Measurements from ENCODE around the gene PKD1.

Gene PKD1

DNA sequence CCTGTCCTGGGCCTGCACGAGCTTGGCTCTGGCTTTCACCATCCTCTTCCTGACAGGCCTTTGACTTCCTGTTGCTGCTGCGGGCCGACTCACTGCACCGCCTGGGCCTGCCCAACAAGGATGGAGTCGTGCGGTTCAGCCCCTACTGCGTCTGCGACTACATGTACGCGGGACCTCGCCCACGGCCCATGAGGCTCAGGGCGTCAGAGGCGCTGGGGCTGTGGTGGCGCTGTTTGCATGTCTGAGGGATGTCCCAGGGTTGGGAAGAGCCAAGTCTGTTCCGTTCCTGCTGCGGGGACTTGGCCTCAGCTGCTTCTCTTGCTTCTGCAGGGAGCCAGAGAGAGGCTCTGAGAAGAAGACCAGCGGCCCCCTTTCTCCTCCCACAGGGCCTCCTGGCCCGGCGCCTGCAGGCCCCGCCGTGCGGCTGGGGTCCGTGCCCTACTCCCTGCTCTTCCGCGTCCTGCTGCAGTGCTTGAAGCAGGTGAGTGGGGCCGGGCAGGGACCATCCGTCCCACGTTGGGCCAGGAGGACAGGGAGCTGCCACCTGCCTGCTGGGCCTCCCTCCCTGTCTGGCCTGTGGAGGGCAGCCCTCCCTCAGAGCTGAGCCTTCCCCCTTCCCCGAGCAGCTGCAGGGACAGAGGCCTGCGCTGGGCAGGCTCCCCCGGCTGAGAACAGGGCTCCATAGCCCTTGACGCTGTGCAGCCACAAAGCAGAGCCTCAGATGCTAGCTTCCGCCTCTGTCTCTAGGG is 64.1 kb downstream of the PKD1 start:
- Histone ChIP-seq H3K36me3 (ENCODE audit: insufficient read depth, low read depth, low read length) (peaks cover 25% of the 10 kb centered on the region), H3K4me3 (ENCODE audit: low read length) (no peak overlapping the region), H3K4me1 (ENCODE audit: insufficient read depth, low read length) (no peaks in the 10 kb centered on the region), H3K9me3 (ENCODE audit: insufficient read depth, low read depth, low read length) (no peaks in the 10 kb centered on the region), H3K27me3 (ENCODE audit: insufficient read depth, low read length) (no peaks in the 10 kb centered on the region), H3K9ac (ENCODE audit: low read depth, low read length) (no peak overlapping the region), H3K27ac (ENCODE audit: low read length) (no peak overlapping the region)

DNA sequence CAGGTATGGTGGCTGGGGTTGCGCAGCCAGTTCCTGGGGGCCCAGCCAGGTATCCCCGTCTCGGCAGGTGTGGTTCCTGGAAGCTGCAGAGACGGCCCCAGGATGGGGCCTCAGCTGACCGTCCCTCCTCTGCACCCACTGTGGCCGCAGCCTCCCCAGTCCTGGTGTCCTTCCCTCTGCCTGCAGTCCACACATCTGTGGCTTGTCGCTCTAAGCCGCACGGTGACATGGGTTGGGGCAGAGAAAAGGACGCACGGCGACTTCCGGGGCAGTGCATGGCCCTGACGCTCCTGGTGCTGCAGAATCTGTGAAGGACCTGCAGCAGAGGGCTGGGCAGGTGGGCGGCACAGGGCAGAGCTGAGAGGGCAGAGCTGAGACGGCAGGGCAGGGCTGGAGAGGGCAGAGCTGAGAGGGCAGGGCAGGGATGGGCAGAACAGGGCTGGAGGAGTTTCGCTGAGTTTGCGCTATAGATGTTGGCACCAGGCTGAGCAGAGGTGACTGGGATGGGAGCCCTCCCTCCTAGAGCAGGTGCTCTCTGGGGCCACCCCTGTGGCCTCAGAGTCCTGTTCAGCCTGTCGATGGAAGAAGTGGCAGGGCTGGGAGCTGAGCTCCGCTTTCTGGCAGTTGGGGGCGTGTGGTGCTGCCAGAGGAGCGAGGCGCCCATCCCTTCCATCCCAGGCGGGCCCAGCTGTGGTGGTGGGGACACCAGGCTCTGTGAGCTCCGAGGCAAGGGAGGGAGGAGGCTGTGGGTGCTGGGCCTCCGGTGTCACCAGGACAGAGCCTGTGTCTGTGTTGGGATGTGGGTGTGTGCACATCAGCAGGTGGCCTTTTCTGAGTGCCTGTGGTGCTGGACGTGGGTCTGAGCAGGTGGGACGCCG is 64.9 kb downstream of the PKD1 start:
- no peak overlapping the region for H3K27ac ChIP-seq (ENCODE audit: low read length)
- H3K4me1 ChIP-seq (ENCODE audit: insufficient read depth, low read length): no peaks in the 10 kb centered on the region
- H3K9ac ChIP-seq (ENCODE audit: low read depth, low read length): no peak overlapping the region
- no peak overlapping the region for H3K4me3 ChIP-seq (ENCODE audit: low read length)
- peaks cover 33% of the 10 kb centered on the region for H3K36me3 ChIP-seq (ENCODE audit: insufficient read depth, low read depth, low read length)
- no peaks in the 10 kb centered on the region for H3K27me3 ChIP-seq (ENCODE audit: insufficient read depth, low read length)
- no peaks in the 10 kb centered on the region for H3K9me3 ChIP-seq (ENCODE audit: insufficient read depth, low read depth, low read length)

DNA sequence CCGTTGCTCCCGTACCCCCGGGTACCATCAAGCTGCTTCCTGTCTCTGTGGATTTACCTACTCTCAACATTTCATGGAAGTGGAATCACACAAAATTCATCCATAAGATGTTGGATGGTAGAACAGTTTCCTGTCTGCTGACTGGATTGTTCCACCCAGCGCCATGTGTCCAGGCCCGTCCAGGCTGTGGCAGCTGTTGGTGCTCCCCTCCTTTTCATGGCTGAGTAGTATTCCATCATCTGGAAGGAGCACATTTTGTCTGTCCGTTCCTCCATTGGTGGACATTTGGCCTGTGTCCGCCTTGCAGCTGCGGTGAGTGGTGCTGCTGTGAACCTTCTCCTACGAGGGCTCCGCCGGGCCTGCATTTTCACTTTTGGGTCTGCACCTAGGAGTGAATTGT is 69.6 kb downstream of the PKD1 start:
- no peaks in the 10 kb centered on the region for H3K27me3 ChIP-seq (ENCODE audit: insufficient read depth, low read length)
- H3K9me3 ChIP-seq (ENCODE audit: insufficient read depth, low read depth, low read length): no peaks in the 10 kb centered on the region
- H3K9ac ChIP-seq (ENCODE audit: low read depth, low read length): no peak overlapping the region
- peaks cover 25% of the 10 kb centered on the region for H3K36me3 ChIP-seq (ENCODE audit: insufficient read depth, low read depth, low read length)
- H3K4me1 ChIP-seq (ENCODE audit: insufficient read depth, low read length): no peaks in the 10 kb centered on the region
- H3K4me3 ChIP-seq (ENCODE audit: low read length): no peak overlapping the region
- no peak overlapping the region for H3K27ac ChIP-seq (ENCODE audit: low read length)

DNA sequence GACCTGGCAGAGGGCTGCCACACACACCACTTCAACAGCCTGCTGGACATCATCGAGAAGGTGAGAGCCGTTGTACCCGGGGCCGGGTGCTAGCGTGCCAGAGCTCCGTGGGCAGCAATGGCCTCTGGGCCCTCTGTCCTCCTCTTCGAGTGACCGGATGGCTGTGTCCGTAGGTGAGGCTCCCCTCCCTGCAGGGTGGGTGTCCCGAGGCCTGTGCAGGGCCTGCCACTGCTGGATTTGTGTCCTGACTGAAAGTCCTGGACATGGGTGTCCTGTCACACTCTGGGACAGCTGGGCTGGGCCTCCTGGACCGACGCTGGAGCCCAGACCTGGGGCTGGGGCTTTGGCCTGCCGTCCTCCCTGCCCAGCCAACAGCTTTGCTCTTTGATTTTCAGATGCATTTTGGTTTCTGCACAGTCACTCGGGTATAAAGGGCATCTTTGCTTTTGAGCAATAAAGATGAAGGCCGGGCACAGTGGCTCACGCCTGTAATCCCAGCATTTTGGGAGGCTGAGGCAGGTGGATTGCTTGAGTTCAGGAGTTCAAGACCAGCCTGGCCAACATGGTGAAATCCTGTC is 71.2 kb downstream of the PKD1 start:
- Histone ChIP-seq H3K27ac (ENCODE audit: low read length) (no peak overlapping the region), H3K9me3 (ENCODE audit: insufficient read depth, low read depth, low read length) (no peaks in the 10 kb centered on the region), H3K36me3 (ENCODE audit: insufficient read depth, low read depth, low read length) (peaks cover 21% of the 10 kb centered on the region), H3K4me1 (ENCODE audit: insufficient read depth, low read length) (no peaks in the 10 kb centered on the region), H3K4me3 (ENCODE audit: low read length) (no peak overlapping the region), H3K9ac (ENCODE audit: low read depth, low read length) (no peak overlapping the region), H3K27me3 (ENCODE audit: insufficient read depth, low read length) (no peaks in the 10 kb centered on the region)

DNA sequence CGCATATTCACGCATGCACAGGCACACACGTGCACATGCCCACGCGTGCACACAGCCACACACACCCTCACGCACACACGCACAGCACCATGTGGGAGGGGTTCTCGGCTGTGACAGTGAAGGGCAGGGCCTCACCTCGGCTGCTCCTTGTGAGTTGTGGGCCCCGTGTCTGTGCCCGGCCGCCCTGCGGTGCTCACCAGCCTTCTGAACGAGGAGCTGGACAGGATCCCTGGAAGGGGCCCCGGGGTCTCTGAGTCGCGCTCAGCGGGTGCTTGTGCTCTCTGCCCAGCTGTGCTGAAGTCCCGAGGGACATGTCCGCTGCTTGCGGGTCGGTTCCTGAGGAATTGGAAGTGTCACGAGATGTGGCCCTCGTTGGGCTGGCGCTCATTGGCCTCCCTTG is 71.8 kb downstream of the PKD1 start:
- Histone ChIP-seq H3K4me3 (ENCODE audit: low read length) (no peak overlapping the region), H3K27ac (ENCODE audit: low read length) (no peak overlapping the region), H3K36me3 (ENCODE audit: insufficient read depth, low read depth, low read length) (peaks cover 18% of the 10 kb centered on the region), H3K9me3 (ENCODE audit: insufficient read depth, low read depth, low read length) (no peaks in the 10 kb centered on the region), H3K27me3 (ENCODE audit: insufficient read depth, low read length) (no peaks in the 10 kb centered on the region), H3K4me1 (ENCODE audit: insufficient read depth, low read length) (no peaks in the 10 kb centered on the region), H3K9ac (ENCODE audit: low read depth, low read length) (no peak overlapping the region)

DNA sequence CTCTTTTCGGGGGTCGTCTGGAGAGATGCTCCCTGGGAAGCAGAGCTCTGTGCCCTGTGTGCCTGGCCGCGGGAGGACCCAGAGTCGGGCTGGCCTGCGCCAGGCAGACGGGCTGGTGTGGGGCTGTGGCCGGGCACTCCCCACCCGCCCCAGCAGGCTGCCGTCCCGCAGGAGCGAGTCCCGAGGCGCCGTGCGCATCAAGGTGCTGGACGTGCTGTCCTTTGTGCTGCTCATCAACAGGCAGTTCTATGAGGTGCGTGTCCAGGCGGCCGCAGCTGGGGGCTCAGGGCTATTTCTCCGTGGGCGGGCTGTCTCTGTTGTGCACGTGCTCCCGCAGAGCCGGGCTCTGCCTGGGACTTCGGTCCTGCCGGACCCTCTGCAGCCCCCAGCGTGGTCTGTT is 72.9 kb downstream of the PKD1 start:
- Histone ChIP-seq H3K27ac (ENCODE audit: low read length) (no peak overlapping the region), H3K27me3 (ENCODE audit: insufficient read depth, low read length) (no peaks in the 10 kb centered on the region), H3K9ac (ENCODE audit: low read depth, low read length) (no peak overlapping the region), H3K4me1 (ENCODE audit: insufficient read depth, low read length) (no peaks in the 10 kb centered on the region), H3K4me3 (ENCODE audit: low read length) (no peak overlapping the region), H3K9me3 (ENCODE audit: insufficient read depth, low read depth, low read length) (no peaks in the 10 kb centered on the region), H3K36me3 (ENCODE audit: insufficient read depth, low read depth, low read length) (peaks cover 14% of the 10 kb centered on the region)

DNA sequence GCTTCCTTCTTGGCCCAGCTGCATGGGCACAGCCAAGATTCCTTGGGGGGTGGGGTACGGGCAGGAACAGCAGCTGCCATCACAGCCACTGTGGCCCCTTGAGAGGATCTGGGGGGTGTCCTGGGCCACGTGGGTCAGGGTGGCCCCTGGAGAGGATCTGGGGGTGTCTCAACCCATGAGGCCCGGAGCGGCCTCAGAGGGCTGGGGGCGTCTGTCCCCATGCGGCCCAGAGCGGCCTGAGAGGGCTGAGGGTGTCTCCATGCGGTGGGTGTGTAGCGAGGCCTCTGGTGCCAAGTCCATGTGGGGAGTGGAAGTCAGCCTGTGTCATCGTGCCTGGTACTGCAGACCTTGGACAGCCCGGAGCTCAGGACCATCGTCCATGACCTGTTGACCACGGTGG is 74.2 kb downstream of the PKD1 start:
- Histone ChIP-seq H3K4me3 (ENCODE audit: low read length) (no peak overlapping the region), H3K27me3 (ENCODE audit: insufficient read depth, low read length) (no peaks in the 10 kb centered on the region), H3K27ac (ENCODE audit: low read length) (no peak overlapping the region), H3K9me3 (ENCODE audit: insufficient read depth, low read depth, low read length) (no peaks in the 10 kb centered on the region), H3K9ac (ENCODE audit: low read depth, low read length) (no peak overlapping the region), H3K36me3 (ENCODE audit: insufficient read depth, low read depth, low read length) (peaks cover 20% of the 10 kb centered on the region), H3K4me1 (ENCODE audit: insufficient read depth, low read length) (no peaks in the 10 kb centered on the region)

DNA sequence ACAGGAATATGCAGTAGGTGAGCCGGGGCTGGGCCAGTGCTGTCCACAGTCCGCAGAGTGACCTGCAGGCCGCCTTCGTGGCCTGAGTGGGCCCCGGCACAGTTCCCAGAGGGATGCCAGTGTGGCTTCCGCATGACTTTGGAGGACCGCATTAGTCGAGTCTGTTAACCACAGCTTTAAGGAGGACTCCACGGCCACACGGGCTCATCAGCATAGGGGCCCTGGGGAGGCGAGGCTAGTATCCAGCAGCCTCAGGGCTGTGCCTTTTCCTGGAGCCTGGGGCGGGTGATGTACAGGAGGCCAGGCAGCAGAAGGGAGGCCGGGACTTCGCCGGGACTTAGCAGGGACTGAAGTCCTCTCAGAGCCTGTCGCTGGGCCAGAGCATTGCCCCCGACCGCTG is 74.7 kb downstream of the PKD1 start:
- Histone ChIP-seq H3K27me3 (ENCODE audit: insufficient read depth, low read length) (no peaks in the 10 kb centered on the region), H3K36me3 (ENCODE audit: insufficient read depth, low read depth, low read length) (peaks cover 16% of the 10 kb centered on the region), H3K27ac (ENCODE audit: low read length) (no peak overlapping the region), H3K4me3 (ENCODE audit: low read length) (no peak overlapping the region), H3K9ac (ENCODE audit: low read depth, low read length) (no peak overlapping the region), H3K4me1 (ENCODE audit: insufficient read depth, low read length) (no peaks in the 10 kb centered on the region), H3K9me3 (ENCODE audit: insufficient read depth, low read depth, low read length) (no peaks in the 10 kb centered on the region)

DNA sequence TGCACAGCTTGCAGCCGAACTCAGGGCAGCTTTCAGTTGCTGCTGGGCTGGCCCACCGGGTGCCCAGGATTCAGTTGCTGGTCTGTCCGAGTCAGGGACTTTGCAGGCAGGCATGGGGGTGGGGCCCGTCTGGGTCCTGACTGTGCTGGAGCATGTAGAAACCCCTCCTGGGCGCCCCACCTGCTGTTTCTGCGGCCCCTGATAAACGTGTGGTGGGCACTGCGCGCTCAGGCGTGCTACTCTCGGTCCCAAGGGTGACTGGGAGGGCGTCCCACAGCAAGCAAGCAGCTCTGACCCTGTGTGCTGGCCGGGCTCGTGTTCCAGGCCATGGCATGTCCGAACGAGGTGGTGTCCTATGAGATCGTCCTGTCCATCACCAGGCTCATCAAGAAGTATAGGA is 75.4 kb downstream of the PKD1 start:
- no peak overlapping the region for H3K27ac ChIP-seq (ENCODE audit: low read length)
- no peak overlapping the region for H3K9ac ChIP-seq (ENCODE audit: low read depth, low read length)
- H3K4me3 ChIP-seq (ENCODE audit: low read length): no peak overlapping the region
- no peaks in the 10 kb centered on the region for H3K9me3 ChIP-seq (ENCODE audit: insufficient read depth, low read depth, low read length)
- no peaks in the 10 kb centered on the region for H3K4me1 ChIP-seq (ENCODE audit: insufficient read depth, low read length)
- peaks cover 9% of the 10 kb centered on the region; the same call in 1 of the 2 replicates for H3K36me3 ChIP-seq (ENCODE audit: insufficient read depth, low read depth, low read length)
- H3K27me3 ChIP-seq (ENCODE audit: insufficient read depth, low read length): no peaks in the 10 kb centered on the region

DNA sequence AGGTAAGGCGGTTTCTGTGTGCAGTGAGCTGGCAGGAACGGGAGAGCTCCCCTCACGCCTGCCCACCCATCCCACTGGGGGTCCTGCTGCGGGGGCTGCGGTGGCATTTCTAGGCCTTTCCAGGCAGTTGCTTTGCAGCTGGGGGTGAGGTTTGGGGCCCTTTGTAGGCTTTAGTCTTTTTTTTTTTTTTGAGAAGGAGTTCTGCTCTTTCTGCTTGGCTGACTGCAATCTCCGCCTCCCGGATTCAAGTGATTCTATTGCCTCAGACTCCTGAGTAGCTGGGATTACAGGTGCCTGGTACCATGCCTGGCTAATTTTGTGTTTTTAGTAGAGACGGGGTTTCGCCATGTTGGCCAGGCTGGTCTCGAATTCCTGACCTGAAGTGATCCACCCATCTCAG is 76.8 kb downstream of the PKD1 start:
- H3K27me3 ChIP-seq (ENCODE audit: insufficient read depth, low read length): no peaks in the 10 kb centered on the region
- H3K4me3 ChIP-seq (ENCODE audit: low read length): no peak overlapping the region
- H3K27ac ChIP-seq (ENCODE audit: low read length): no peak overlapping the region
- H3K9me3 ChIP-seq (ENCODE audit: insufficient read depth, low read depth, low read length): no peaks in the 10 kb centered on the region
- H3K9ac ChIP-seq (ENCODE audit: low read depth, low read length): no peak overlapping the region
- H3K4me1 ChIP-seq (ENCODE audit: insufficient read depth, low read length): no peaks in the 10 kb centered on the region
- H3K36me3 ChIP-seq (ENCODE audit: insufficient read depth, low read depth, low read length): peaks cover 9% of the 10 kb centered on the region; the same call in 1 of the 2 replicates

DNA sequence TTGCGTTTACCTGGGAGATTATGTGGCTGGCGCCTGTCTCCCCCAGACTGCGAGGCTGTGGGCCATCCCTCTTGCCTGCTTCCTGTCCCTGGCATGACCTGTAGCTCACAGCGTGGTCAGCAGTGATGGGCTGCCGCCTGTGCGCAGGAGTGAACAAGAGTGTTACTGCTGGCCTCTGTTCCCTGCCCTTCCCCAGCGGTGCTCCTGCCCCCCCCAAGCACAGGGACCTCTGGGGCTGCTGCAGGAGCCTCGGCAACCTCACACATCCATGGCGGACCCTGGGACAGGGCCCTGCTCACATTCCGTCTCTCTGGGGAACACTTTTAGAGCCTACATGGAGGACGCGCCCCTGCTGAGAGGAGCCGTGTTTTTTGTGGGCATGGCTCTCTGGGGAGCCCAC is 77.3 kb downstream of the PKD1 start:
- peaks cover 12% of the 10 kb centered on the region; the same call in 1 of the 2 replicates for H3K36me3 ChIP-seq (ENCODE audit: insufficient read depth, low read depth, low read length)
- no peak overlapping the region for H3K27ac ChIP-seq (ENCODE audit: low read length)
- H3K9me3 ChIP-seq (ENCODE audit: insufficient read depth, low read depth, low read length): no peaks in the 10 kb centered on the region
- no peak overlapping the region for H3K9ac ChIP-seq (ENCODE audit: low read depth, low read length)
- no peaks in the 10 kb centered on the region for H3K27me3 ChIP-seq (ENCODE audit: insufficient read depth, low read length)
- H3K4me1 ChIP-seq (ENCODE audit: insufficient read depth, low read length): no peaks in the 10 kb centered on the region
- no peak overlapping the region for H3K4me3 ChIP-seq (ENCODE audit: low read length)

DNA sequence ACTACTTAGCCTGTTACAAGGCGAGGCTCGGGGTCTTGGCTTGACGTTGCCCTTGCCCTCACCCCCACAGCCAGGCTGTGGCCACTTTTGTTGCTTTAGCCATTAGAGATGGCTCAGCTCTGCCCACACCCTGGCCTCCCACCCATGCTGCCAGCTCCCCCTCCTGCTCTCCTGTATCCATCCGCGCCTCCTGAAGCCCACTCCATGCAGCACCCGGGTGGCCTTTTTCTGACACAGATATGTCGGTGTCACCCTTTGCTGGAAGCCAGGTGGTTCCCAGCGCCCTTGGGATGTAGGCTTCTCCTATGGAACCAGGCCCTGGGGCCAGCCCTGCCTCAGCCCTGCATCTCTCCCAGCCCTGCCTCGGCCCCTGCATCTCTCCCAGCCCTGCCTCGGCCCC is 78.3 kb downstream of the PKD1 start:
- Histone ChIP-seq H3K36me3 (ENCODE audit: insufficient read depth, low read depth, low read length) (peaks cover 18% of the 10 kb centered on the region; the same call in 1 of the 2 replicates), H3K9me3 (ENCODE audit: insufficient read depth, low read depth, low read length) (no peaks in the 10 kb centered on the region), H3K4me3 (ENCODE audit: low read length) (no peak overlapping the region), H3K9ac (ENCODE audit: low read depth, low read length) (no peak overlapping the region), H3K27ac (ENCODE audit: low read length) (no peak overlapping the region), H3K27me3 (ENCODE audit: insufficient read depth, low read length) (no peaks in the 10 kb centered on the region), H3K4me1 (ENCODE audit: insufficient read depth, low read length) (no peaks in the 10 kb centered on the region)
